Vein endothelial cell (primary cell): Measurements from ENCODE around the gene KLHL34. TPM values are rescaled to one million over a fixed set of nuclear protein-coding genes. Genes with fewer than 3 reads are reported as not detected.

Source experiments
- total RNA-seq: library from RNA; depleted of rRNA; stranded (reverse); fragments of >200 nt; gene quantifications from 2 replicates; pipeline ENCODE4 v1.2.3, GENCODE V29; 2012

Gene KLHL34, protein sequence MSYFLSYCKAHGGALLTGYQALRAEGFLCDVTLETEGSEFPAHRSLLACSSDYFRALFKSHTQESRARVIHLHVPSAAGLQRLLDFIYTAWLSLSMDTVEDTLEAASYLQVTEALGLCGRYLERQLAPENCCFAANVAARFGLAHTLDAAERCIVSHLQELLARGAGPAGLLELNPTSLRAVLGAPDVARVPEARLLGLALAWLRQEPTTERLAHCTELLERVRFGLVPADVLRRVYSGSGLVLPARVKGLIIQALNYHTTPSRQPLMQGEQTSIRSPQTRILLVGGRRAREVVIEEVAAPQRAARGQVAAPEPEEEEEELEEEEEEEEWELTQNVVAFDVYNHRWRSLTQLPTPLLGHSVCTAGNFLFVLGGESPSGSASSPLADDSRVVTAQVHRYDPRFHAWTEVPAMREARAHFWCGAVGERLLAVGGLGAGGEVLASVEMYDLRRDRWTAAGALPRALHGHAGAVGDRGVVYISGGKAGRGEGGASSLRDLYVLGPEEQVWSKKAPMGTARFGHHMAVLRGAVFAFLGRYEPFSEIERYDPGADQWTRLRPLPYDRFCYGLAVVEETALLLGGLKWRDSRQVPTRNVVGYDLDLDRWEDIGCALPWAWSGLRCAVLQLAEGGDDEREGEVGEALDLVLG
- total RNA-seq, result not detected in 2 replicates

DNA sequence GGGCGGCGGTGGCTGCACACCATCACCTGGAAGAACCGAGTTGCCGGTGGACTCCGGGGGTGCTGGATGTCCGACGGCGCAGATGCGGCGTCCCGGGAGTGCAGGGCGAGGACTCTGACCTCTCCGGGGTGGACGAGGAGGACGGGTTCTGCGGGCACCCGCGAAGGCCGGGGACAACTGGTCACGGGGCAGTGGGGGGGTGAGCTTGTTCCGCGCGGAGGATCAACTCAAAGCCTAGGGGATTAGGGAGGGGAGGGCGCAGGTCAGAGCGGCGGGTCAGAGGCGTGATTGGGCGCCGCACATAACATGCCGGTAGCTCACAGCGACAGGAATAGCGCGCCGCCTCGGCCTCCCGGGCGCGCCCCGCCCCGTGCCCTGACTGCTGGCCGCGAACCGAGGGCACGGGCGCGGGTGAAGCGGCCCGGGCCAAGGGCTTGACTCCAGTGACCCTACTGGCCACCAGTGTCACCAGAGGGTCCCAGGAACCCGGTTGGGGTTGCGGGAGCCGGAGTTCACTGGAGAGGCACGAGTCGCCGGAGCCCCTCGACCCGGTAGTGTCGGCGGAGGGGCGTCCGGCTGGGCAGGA, at the start of gene KLHL34:
Gene KLHL34 (minus strand): TSS at position 179 of the 586 bp plus-strand sequence. CDS start 542 bp downstream, outside the sequence.

Other genes starting within 250 kb of the KLHL34 start
- gene SMPX, start 99.8 kb upstream of the KLHL34 start, total RNA-seq, result not detected in 2 replicates
- 5.6 and 7.8 TPM in 2 replicates for gene MBTPS2, start 181.3 kb upstream of the KLHL34 start, total RNA-seq
- gene YY2, start 197.7 kb upstream of the KLHL34 start, total RNA-seq, result 0.65 and 1.5 TPM in 2 replicates